GM12875 (cell line): Measurements from ENCODE around the gene DENND1B.
A peak's percentile ranks its signal among the peaks of the same experiment; 100 is the strongest.

ENCODE experiments used
- H3K4me3 ChIP-seq: one replicate; pipeline ENCODE4 v1.5.1; 2011; ENCODE audit warnings: low read depth, low read length, control low read depth
- TF ChIP-seq, protein P1 (sequence below): IDR thresholded peaks from 2 replicates; pipeline ENCODE4 v1.5.1; 2011; ENCODE audit warnings: low read depth, mild to moderate bottlenecking, control low read depth, inconsistent platforms, low read length, moderate library complexity, borderline replicate concordance; ENCODE audit not compliant: insufficient read depth

The DENND1B gene

DNA sequence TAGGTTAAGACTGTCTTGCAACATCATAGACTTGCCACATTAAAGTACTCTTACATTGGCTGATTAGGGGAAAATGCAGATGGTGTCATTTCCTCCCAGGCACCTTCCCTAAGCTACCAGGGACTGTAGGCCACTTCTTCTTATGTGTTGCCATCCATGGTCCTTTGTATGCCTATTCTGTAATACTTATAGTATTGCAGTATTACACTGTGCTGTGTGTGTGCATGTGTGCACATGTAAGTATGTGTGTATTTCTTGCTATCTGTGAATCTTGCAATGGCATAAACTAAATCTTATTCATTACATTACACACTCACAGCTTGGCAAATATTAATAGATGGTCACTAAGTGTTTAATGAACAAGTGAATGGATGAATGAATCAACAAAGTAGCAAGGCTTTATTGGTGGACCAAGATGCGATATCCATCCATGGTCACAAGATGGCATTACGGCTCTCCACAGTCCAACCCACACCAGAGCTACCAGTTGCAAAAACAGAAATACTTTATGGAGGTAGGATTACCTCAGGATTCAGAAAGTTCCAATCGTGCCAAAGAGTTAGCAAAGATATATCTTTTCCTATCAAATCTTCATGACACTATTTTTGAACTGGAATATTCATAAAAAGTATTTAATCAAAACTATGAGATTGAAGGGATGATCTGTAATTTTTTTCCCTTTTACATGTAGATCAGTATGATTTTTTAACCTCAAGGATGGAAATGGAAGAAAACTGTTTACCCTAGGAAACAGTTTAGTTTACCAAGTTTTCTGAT is 160.2 kb downstream of the DENND1B start:
- TF ChIP-seq, protein P1, sequence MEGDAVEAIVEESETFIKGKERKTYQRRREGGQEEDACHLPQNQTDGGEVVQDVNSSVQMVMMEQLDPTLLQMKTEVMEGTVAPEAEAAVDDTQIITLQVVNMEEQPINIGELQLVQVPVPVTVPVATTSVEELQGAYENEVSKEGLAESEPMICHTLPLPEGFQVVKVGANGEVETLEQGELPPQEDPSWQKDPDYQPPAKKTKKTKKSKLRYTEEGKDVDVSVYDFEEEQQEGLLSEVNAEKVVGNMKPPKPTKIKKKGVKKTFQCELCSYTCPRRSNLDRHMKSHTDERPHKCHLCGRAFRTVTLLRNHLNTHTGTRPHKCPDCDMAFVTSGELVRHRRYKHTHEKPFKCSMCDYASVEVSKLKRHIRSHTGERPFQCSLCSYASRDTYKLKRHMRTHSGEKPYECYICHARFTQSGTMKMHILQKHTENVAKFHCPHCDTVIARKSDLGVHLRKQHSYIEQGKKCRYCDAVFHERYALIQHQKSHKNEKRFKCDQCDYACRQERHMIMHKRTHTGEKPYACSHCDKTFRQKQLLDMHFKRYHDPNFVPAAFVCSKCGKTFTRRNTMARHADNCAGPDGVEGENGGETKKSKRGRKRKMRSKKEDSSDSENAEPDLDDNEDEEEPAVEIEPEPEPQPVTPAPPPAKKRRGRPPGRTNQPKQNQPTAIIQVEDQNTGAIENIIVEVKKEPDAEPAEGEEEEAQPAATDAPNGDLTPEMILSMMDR = peak; percentile 50; the same call in 1 of the 2 replicates
- no peak overlapping the region for H3K4me3 ChIP-seq

DNA sequence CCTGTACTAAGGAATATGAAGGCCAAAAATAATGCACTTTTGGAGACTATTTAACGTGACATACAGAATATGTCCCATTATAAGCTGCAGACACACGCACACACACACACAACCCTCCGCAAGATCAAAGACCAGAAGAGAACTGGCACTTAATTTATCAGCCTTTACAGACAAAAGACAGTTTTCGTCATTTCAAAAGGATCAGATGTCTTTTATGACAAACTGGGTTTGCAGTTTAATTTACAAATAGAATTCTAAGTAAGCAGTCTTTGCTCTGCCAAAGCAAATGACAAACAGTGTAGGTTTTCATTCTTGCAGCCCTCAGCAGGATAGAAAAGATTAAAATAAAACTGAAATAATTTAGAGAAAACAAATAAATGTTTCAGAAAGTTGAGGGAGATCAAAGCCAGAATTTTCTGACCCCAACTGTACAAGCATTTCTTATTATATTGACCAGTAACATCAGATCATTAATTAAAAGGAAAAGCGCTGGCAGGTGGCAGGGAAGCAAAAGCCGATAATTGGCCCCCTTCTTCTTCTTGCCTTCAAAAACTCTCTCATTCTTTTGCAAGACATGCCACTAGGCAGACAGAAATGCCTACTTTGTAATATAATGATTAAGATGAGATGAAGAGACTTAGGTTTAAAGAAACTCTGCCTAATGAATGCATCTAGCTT is 169.0 kb downstream of the DENND1B start:
- TF ChIP-seq, protein P1 = no peak
- H3K4me3 ChIP-seq = no peak overlapping the region

DNA sequence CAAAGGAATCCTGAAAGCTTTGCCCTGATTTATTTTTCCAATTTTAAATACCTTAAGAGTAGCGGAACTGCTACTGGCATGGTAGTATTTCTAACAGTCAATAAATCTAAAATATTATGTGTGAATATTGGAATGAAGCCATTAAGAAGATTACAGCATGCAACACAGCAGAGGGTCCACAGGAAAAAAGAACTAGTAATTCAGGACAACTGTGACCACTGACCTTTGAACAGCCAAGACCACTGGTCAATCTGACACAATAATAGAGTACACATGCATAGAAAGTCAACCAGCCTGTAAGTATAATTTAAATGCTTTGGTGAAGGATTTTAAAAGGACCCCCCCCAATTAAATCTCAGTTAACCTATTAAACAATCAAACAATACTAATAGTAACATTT is 171.0 kb downstream of the DENND1B start:
- no peak overlapping the region for H3K4me3 ChIP-seq
- TF ChIP-seq, protein P1 = no peak

DNA sequence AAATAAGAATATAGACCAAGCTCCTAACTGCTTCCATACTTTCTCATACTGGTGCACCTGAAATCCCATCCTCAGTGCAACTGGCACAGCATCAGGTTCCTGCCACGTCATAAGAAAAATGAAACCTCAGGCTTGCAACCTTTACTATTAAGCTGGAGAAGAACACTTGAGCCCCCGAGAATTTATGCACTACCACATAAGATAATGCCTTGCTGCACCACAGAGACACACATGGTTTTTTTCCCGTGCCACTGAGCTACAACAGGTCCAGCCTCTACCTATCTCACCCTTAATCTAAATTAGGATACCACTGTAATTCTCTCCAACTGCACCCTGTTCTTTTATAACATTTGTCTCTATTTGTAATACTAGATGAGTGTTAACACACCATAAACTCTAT is 174.5 kb downstream of the DENND1B start:
- TF ChIP-seq, protein P1 = no peak
- H3K4me3 ChIP-seq = no peak overlapping the region

DNA sequence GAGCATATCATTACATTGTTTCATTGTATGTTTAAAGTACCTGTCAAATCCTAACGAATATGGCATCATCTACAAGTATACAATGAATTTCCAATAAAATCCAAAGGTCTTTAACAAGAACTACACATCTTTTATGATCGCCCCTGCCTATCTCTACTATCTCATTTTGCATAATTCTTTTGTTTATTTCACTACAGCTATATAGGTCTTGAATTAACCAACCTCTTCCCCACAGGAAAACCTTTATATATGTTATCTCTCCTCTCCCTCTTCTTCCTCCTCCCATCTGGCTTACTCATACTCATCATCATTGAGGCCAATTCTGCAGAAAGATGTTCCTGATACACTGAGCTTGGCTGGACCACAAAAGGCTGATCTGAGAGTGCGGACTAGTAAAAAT is 175.5 kb downstream of the DENND1B start:
- H3K4me3 ChIP-seq = no peak overlapping the region
- TF ChIP-seq, protein P1 = no peak

DNA sequence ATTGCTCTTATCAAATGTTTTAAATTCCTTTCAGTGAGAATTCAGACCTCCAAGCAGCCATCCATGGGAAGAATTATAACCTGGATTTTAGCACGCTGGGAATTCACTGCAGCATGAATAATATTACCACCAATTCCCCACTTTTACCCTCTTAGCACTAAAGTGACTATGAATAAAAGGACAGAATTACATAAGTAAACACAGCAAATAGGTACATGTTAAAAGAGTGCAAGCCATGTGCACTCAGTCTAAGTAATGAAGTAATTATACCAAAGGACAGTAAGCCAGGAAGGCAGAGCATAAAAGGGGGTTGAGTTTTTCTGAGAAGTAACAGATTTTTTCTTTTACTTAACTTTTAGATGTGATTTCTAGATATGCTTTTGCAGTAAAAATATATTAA is 176.3 kb downstream of the DENND1B start:
- no peak overlapping the region for H3K4me3 ChIP-seq
- TF ChIP-seq, protein P1 = no peak
